GM12875 (cell line): ENCODE results near the gene TAGLN.

Source experiments
- H3K4me3 ChIP-seq: one replicate; pipeline ENCODE4 v1.5.1; 2011; ENCODE audit warnings: low read depth, low read length, control low read depth
- TF ChIP-seq, protein P1 (sequence below): IDR thresholded peaks from 2 replicates; pipeline ENCODE4 v1.5.1; 2011; ENCODE audit warnings: low read depth, mild to moderate bottlenecking, control low read depth, inconsistent platforms, low read length, moderate library complexity, borderline replicate concordance; ENCODE audit not compliant: insufficient read depth

TAGLN gene

DNA sequence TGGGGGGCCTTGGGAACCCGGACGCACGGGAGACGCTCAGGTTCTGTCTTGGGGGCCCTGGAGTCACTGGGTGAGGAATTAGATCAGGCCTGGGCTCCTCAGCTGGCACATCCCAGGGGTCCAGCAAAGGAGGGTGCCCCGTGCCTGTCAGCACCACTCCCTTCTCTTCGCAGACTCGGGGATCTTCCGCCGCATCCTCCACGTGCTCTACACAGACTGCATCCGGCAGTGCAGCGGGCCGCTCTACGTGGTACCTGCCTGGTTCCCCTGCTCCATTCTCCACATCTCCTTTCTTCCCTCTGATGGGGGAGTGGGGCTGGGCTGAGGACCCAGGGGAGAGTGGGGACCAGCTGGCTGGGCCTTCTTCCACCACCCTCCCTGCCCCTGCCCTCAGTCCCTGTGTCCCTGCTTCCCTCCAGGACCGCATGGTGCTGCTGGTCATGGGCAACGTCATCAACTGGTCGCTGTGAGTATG, 6.7 kb upstream of the TAGLN start:
- no peak overlapping the region for H3K4me3 ChIP-seq
- TF ChIP-seq, protein P1, sequence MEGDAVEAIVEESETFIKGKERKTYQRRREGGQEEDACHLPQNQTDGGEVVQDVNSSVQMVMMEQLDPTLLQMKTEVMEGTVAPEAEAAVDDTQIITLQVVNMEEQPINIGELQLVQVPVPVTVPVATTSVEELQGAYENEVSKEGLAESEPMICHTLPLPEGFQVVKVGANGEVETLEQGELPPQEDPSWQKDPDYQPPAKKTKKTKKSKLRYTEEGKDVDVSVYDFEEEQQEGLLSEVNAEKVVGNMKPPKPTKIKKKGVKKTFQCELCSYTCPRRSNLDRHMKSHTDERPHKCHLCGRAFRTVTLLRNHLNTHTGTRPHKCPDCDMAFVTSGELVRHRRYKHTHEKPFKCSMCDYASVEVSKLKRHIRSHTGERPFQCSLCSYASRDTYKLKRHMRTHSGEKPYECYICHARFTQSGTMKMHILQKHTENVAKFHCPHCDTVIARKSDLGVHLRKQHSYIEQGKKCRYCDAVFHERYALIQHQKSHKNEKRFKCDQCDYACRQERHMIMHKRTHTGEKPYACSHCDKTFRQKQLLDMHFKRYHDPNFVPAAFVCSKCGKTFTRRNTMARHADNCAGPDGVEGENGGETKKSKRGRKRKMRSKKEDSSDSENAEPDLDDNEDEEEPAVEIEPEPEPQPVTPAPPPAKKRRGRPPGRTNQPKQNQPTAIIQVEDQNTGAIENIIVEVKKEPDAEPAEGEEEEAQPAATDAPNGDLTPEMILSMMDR = no peak

GRCh38 chr11:117193130-117194020, 5.8 kb upstream of the TAGLN start:
- H3K4me3 ChIP-seq = no peak overlapping the region
- TF ChIP-seq, protein P1 = no peak

DNA sequence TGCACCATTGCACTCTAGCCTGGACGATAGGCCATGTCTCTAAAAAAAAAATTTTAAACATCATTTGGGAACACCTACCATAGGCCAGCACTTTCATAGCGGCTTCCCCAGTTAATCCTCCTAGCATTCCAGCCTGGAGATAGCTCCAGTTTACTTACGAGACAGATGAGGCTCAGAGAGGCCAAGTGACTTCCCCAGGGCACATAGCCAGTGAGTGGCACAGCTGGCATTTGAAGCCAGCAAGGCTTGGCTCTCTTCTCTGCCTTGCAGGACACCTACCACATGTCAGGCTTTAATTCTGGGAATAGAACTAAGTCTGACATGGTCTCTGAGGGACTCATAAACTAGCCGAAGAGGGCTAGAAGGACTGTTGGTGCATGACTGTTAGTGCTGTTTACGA, 4.9 kb upstream of the TAGLN start:
- TF ChIP-seq, protein P1 = no peak
- H3K4me3 ChIP-seq = no peak overlapping the region

DNA sequence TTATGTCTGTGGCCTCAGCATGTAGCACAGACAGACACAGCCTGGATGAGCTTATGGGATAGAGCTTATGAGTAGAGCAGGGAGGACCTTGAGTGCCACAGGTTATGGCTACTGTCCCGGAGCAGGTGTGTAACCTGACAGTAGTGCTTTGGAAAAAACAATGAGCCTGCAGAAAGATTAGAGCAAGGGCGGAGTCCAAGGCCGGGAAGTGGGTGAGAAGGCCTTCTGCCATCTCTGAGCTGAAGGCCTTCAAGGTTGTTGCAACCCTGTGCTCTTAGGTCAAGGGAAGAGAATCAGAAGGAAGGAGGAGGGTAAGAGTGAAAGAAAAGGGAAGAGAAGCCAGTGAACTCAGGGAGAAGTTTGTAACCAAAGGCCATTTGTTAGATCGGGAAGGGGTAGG, 3.9 kb upstream of the TAGLN start:
- TF ChIP-seq, protein P1 = no peak
- no peak overlapping the region for H3K4me3 ChIP-seq

GRCh38 chr11:117195761-117196160, 3.4 kb upstream of the TAGLN start:
- TF ChIP-seq, protein P1 = no peak
- no peak overlapping the region for H3K4me3 ChIP-seq

- TF ChIP-seq, protein P1 = no peak
- H3K4me3 ChIP-seq = no peak overlapping the region
These were observed 2.2 kb upstream of the TAGLN start for GRCh38 chr11:117197006-117197405.

DNA sequence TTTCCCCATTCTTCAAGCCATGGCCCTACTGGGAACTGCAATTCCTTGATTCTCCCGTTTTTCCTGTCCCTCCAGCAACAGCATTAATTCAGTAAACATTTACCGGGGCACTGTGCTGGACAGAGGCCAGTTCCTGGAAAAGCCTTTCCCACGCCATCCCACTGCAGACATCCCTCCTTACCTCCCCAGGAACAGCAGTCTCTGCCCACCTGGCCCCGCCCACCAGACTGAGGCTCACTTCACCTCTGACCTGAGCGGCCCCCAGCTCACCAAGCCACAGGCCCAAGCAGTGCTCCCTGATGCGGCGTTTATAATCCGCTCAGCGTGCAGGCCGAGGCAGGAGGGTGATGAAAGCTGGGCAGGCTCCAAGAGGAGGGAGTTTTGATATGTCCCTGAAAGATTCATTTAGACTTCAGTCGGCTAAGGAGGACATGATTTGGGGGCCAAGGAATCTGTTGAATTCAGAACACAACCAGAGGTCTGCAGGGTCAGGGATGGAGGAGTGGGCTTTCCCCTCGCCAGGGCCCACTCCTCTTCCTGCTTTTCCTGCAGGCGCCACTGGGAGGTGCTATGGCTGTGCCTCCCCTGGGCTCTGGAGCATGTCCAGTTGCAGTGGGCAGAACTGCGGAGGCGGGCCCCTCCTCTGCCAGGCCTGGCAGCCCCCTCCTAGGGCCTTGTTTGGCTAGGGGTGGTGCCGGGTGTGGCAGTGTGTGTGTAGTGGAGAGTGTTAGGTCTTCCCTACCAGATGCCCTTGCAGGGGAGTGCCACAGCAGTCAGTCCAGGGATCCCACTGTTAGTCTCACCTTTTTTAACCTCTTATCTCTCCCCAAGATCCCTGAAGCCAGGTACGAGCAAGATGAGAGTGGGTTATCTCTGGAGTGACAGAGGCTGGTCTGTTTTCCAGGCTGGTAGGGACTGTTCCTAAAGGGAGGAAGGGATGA, 1.4 kb upstream of the TAGLN start:
- TF ChIP-seq, protein P1 = peak; percentile 33; the same call in 1 of the 2 replicates
- no peak overlapping the region for H3K4me3 ChIP-seq
